Measurements from ENCODE around the gene PTTG1IP.

DNA sequence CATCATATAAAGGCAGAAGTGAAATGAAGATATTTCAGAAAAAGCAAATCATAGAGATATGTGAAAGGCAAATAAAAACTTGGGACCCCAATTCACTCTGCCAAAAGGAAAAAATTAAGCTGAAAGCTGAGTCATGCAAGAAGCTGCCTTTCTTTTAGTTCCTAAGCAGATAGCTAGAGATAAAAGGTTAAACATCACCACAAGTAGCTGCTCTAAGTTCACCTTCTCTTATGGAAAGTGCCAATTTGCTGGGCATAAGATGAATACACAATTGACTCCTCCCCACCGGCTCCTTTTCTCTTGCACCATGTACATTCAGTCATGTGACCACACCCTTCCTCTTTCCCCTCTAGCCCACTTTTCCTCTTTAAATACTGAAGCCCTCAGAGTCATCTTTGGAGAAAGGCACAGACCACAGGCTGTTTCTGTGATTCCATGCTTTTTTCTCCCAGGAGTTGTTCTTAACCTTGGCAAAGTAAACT lies 50.3 kb downstream of the PTTG1IP start:
- TF ChIP-seq, protein P1, sequence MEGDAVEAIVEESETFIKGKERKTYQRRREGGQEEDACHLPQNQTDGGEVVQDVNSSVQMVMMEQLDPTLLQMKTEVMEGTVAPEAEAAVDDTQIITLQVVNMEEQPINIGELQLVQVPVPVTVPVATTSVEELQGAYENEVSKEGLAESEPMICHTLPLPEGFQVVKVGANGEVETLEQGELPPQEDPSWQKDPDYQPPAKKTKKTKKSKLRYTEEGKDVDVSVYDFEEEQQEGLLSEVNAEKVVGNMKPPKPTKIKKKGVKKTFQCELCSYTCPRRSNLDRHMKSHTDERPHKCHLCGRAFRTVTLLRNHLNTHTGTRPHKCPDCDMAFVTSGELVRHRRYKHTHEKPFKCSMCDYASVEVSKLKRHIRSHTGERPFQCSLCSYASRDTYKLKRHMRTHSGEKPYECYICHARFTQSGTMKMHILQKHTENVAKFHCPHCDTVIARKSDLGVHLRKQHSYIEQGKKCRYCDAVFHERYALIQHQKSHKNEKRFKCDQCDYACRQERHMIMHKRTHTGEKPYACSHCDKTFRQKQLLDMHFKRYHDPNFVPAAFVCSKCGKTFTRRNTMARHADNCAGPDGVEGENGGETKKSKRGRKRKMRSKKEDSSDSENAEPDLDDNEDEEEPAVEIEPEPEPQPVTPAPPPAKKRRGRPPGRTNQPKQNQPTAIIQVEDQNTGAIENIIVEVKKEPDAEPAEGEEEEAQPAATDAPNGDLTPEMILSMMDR (IDR thresholded peaks at IDR 0.05) = no peak
- TF ChIP-seq EP300 (IDR thresholded peaks at IDR 0.05) = no peak

Data from sigmoid colon (tissue), 4 donors.